K562 (cell line): ENCODE data around the gene LCE2B. TPM values are rescaled to one million over a fixed set of nuclear protein-coding genes. Genes with fewer than 3 reads are reported as not detected.

ENCODE experiments used
- polyA plus RNA-seq, 8 experiments: library from polyadenylated mRNA; depleted of rRNA in 4 of 8; stranded (reverse) in 5 of 8; unstranded in 3 of 8; fragments of >200 nt; fragmentation: Nextera tagmentation in 2 of 8; fragmentation: Illumina TruSeq in 1 of 8; extraction: Ambion mirVana in 2 of 8; extraction: Trizol in 1 of 8; gene quantifications; 2 replicates each; pipeline versions ENCODE4 v1.2.1 to v1.2.3, GENCODE V29; 2011 to 2014; ENCODE audit warnings: inconsistent platforms in 1 of 8, missing spikeins in 1 of 8
- total RNA-seq, 7 experiments: library from RNA; depleted of rRNA in 6 of 7; stranded (reverse); fragments of >200 nt in 6 of 7; fragmentation: Illumina TruSeq in 2 of 7; extraction: Trizol in 2 of 7; gene quantifications; 2 replicates each; pipeline versions ENCODE4 v1.2.1 to v1.2.3, GENCODE V29; 2011 to 2021; ENCODE audit warnings: low replicate concordance in 1 of 7

The LCE2B gene
- total and polyA plus RNA-seq, 9 of the 15 experiments (the other 6 are each of a cell fraction or from before 2014, with no cell fraction given): not detected

Other genes starting within 250 kb of the LCE2B start
Only the 7 nearest of the 22 such genes appear.
- gene LCE3B, start 72.3 kb upstream of the LCE2B start, total RNA-seq (2014; rRNA removed): not detected in 2 replicates
- not detected in 2 replicates for gene LCE3B, start 72.3 kb upstream of the LCE2B start, total RNA-seq (2014; rRNA removed; fragmentation: Illumina TruSeq; extraction: Trizol)
- not detected in 2 replicates for gene LCE3B, start 72.3 kb upstream of the LCE2B start, total RNA-seq (2015; rRNA removed; fragmentation: Illumina TruSeq; extraction: Trizol)
- not detected in 2 replicates for gene LCE3B, start 72.3 kb upstream of the LCE2B start, total RNA-seq (2021)
- not detected in 2 replicates for gene LCE3B, start 72.3 kb upstream of the LCE2B start, polyA plus RNA-seq (2011; rRNA removed)
- gene LCE3B, start 72.3 kb upstream of the LCE2B start, polyA plus RNA-seq (2014; fragmentation: Illumina TruSeq; extraction: Trizol): not detected in 2 replicates
- gene LCE3B, start 72.3 kb upstream of the LCE2B start, polyA plus RNA-seq (2014; fragmentation: Nextera tagmentation; extraction: Ambion mirVana): not detected
- not detected in 2 replicates for gene LCE3B, start 72.3 kb upstream of the LCE2B start, polyA plus RNA-seq (2014; rRNA removed)
- not detected in 2 replicates for gene LCE3A, start 63.0 kb upstream of the LCE2B start, total RNA-seq (2014; rRNA removed)
- not detected in 2 replicates for gene LCE3A, start 63.0 kb upstream of the LCE2B start, total RNA-seq (2014; rRNA removed; fragmentation: Illumina TruSeq; extraction: Trizol)
- gene LCE3A, start 63.0 kb upstream of the LCE2B start, total RNA-seq (2015; rRNA removed; fragmentation: Illumina TruSeq; extraction: Trizol): not detected in 2 replicates
- gene LCE3A, start 63.0 kb upstream of the LCE2B start, total RNA-seq (2021): not detected in 2 replicates
- not detected in 2 replicates for gene LCE3A, start 63.0 kb upstream of the LCE2B start, polyA plus RNA-seq (2011; rRNA removed)
- not detected in 2 replicates for gene LCE3A, start 63.0 kb upstream of the LCE2B start, polyA plus RNA-seq (2014; fragmentation: Illumina TruSeq; extraction: Trizol)
- not detected for gene LCE3A, start 63.0 kb upstream of the LCE2B start, polyA plus RNA-seq (2014; fragmentation: Nextera tagmentation; extraction: Ambion mirVana)
- gene LCE3A, start 63.0 kb upstream of the LCE2B start, polyA plus RNA-seq (2014; rRNA removed): not detected in 2 replicates
- gene LCE2D, start 22.7 kb upstream of the LCE2B start, total RNA-seq (2014; rRNA removed): not detected in 2 replicates
- gene LCE2D, start 22.7 kb upstream of the LCE2B start, total RNA-seq (2014; rRNA removed; fragmentation: Illumina TruSeq; extraction: Trizol): not detected in 2 replicates
- gene LCE2D, start 22.7 kb upstream of the LCE2B start, total RNA-seq (2015; rRNA removed; fragmentation: Illumina TruSeq; extraction: Trizol): not detected in 2 replicates
- gene LCE2D, start 22.7 kb upstream of the LCE2B start, total RNA-seq (2021): not detected in 2 replicates
- not detected in 2 replicates for gene LCE2D, start 22.7 kb upstream of the LCE2B start, polyA plus RNA-seq (2011; rRNA removed)
- not detected in 2 replicates for gene LCE2D, start 22.7 kb upstream of the LCE2B start, polyA plus RNA-seq (2014; fragmentation: Illumina TruSeq; extraction: Trizol)
- gene LCE2D, start 22.7 kb upstream of the LCE2B start, polyA plus RNA-seq (2014; fragmentation: Nextera tagmentation; extraction: Ambion mirVana): not detected
- gene LCE2D, start 22.7 kb upstream of the LCE2B start, polyA plus RNA-seq (2014; rRNA removed): not detected in 2 replicates
- gene LCE2C, start 10.8 kb upstream of the LCE2B start, total RNA-seq (2014; rRNA removed): not detected in 2 replicates
- gene LCE2C, start 10.8 kb upstream of the LCE2B start, total RNA-seq (2014; rRNA removed; fragmentation: Illumina TruSeq; extraction: Trizol): not detected in 2 replicates
- gene LCE2C, start 10.8 kb upstream of the LCE2B start, total RNA-seq (2015; rRNA removed; fragmentation: Illumina TruSeq; extraction: Trizol): not detected in 2 replicates
- gene LCE2C, start 10.8 kb upstream of the LCE2B start, total RNA-seq (2021): not detected in 2 replicates
- not detected in 2 replicates for gene LCE2C, start 10.8 kb upstream of the LCE2B start, polyA plus RNA-seq (2011; rRNA removed)
- gene LCE2C, start 10.8 kb upstream of the LCE2B start, polyA plus RNA-seq (2014; fragmentation: Illumina TruSeq; extraction: Trizol): not detected in 2 replicates
- not detected for gene LCE2C, start 10.8 kb upstream of the LCE2B start, polyA plus RNA-seq (2014; fragmentation: Nextera tagmentation; extraction: Ambion mirVana)
- not detected in 2 replicates for gene LCE2C, start 10.8 kb upstream of the LCE2B start, polyA plus RNA-seq (2014; rRNA removed)
- gene LCE2A, start 12.2 kb downstream of the LCE2B start, total RNA-seq (2014; rRNA removed): not detected in 2 replicates
- gene LCE2A, start 12.2 kb downstream of the LCE2B start, total RNA-seq (2014; rRNA removed; fragmentation: Illumina TruSeq; extraction: Trizol): not detected in 2 replicates
- gene LCE2A, start 12.2 kb downstream of the LCE2B start, total RNA-seq (2015; rRNA removed; fragmentation: Illumina TruSeq; extraction: Trizol): not detected in 2 replicates
- gene LCE2A, start 12.2 kb downstream of the LCE2B start, total RNA-seq (2021): not detected in 2 replicates
- gene LCE2A, start 12.2 kb downstream of the LCE2B start, polyA plus RNA-seq (2011; rRNA removed): not detected in 2 replicates
- gene LCE2A, start 12.2 kb downstream of the LCE2B start, polyA plus RNA-seq (2014; fragmentation: Illumina TruSeq; extraction: Trizol): not detected in 2 replicates
- not detected for gene LCE2A, start 12.2 kb downstream of the LCE2B start, polyA plus RNA-seq (2014; fragmentation: Nextera tagmentation; extraction: Ambion mirVana)
- gene LCE2A, start 12.2 kb downstream of the LCE2B start, polyA plus RNA-seq (2014; rRNA removed): not detected in 2 replicates
- gene LCE4A, start 22.0 kb downstream of the LCE2B start, total RNA-seq (2014; rRNA removed): not detected in 2 replicates
- gene LCE4A, start 22.0 kb downstream of the LCE2B start, total RNA-seq (2014; rRNA removed; fragmentation: Illumina TruSeq; extraction: Trizol): not detected in 2 replicates
- not detected in 2 replicates for gene LCE4A, start 22.0 kb downstream of the LCE2B start, total RNA-seq (2015; rRNA removed; fragmentation: Illumina TruSeq; extraction: Trizol)
- gene LCE4A, start 22.0 kb downstream of the LCE2B start, total RNA-seq (2021): not detected in 2 replicates
- gene LCE4A, start 22.0 kb downstream of the LCE2B start, polyA plus RNA-seq (2011; rRNA removed): not detected in 2 replicates
- gene LCE4A, start 22.0 kb downstream of the LCE2B start, polyA plus RNA-seq (2014; fragmentation: Illumina TruSeq; extraction: Trizol): not detected in 2 replicates
- gene LCE4A, start 22.0 kb downstream of the LCE2B start, polyA plus RNA-seq (2014; fragmentation: Nextera tagmentation; extraction: Ambion mirVana): not detected
- gene LCE4A, start 22.0 kb downstream of the LCE2B start, polyA plus RNA-seq (2014; rRNA removed): not detected in 2 replicates
- not detected in 2 replicates for gene KPRP, start 71.9 kb downstream of the LCE2B start, total RNA-seq (2014; rRNA removed)
- gene KPRP, start 71.9 kb downstream of the LCE2B start, total RNA-seq (2014; rRNA removed; fragmentation: Illumina TruSeq; extraction: Trizol): not detected in 2 replicates
- not detected in 2 replicates for gene KPRP, start 71.9 kb downstream of the LCE2B start, total RNA-seq (2015; rRNA removed; fragmentation: Illumina TruSeq; extraction: Trizol)
- gene KPRP, start 71.9 kb downstream of the LCE2B start, total RNA-seq (2021): not detected in 2 replicates
- not detected in 2 replicates for gene KPRP, start 71.9 kb downstream of the LCE2B start, polyA plus RNA-seq (2011; rRNA removed)
- gene KPRP, start 71.9 kb downstream of the LCE2B start, polyA plus RNA-seq (2014; fragmentation: Illumina TruSeq; extraction: Trizol): not detected in 2 replicates
- gene KPRP, start 71.9 kb downstream of the LCE2B start, polyA plus RNA-seq (2014; fragmentation: Nextera tagmentation; extraction: Ambion mirVana): not detected
- not detected in 2 replicates for gene KPRP, start 71.9 kb downstream of the LCE2B start, polyA plus RNA-seq (2014; rRNA removed)